GM20000 (cell line): ENCODE measurements around the gene NCKAP1.

ENCODE experiments used
- DNase-seq: peaks from one replicate; pipeline ENCODE4 v3.0.0; 2012; ENCODE audit warnings: low spot score
- TF ChIP-seq, protein P1 (sequence below): IDR thresholded peaks from 2 replicates; pipeline ENCODE4 v1.5.1; 2012; ENCODE audit warnings: mild to moderate bottlenecking, control low read depth; ENCODE audit errors: extremely low read depth, missing control alignments

Gene NCKAP1

DNA sequence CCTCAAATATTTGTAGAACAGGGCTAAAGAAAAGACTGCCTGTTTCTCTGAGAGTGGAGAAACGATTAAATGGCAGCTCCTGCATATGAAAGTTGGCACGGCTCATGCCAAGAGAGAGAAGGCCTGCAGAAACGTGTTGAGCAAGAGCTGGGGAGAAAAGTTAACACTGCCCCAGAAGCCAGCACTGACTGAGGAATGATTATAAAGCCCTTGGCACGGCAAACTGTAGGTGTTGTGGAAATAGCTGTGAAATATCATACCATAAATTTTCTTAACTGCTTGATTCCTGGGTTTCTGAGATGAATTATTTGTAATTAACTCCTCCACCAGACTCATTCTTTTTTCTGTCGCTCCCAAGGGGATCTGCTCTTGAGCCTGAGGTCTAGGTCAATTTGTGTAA, 176.2 kb downstream of the NCKAP1 start:
- TF ChIP-seq, protein P1, sequence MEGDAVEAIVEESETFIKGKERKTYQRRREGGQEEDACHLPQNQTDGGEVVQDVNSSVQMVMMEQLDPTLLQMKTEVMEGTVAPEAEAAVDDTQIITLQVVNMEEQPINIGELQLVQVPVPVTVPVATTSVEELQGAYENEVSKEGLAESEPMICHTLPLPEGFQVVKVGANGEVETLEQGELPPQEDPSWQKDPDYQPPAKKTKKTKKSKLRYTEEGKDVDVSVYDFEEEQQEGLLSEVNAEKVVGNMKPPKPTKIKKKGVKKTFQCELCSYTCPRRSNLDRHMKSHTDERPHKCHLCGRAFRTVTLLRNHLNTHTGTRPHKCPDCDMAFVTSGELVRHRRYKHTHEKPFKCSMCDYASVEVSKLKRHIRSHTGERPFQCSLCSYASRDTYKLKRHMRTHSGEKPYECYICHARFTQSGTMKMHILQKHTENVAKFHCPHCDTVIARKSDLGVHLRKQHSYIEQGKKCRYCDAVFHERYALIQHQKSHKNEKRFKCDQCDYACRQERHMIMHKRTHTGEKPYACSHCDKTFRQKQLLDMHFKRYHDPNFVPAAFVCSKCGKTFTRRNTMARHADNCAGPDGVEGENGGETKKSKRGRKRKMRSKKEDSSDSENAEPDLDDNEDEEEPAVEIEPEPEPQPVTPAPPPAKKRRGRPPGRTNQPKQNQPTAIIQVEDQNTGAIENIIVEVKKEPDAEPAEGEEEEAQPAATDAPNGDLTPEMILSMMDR: no peak
- DNase-seq: no peak

DNA sequence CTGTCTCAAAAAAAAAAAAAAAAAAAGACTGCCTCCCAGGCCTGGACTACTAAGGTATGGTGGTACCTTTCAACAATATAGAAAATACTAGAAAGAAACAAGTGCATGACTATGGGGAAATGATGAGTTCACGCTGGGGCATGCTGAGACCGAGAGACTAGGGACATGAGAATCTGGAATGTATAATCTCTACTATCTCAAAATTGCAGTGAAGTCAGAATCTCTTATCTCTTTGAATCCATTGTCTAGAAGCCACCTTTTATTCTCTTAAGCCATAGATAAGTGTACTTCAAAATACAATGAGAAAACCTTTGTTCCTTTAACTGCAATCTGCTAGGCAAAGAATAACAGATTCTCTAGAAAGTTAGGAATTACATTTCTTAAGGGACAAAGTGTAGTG, 177.4 kb downstream of the NCKAP1 start:
- TF ChIP-seq, protein P1: no peak
- DNase-seq: no peak
